HG03045 (cell line): ENCODE data around the gene ACTL10.

Experiments
- ATAC-seq: cut with Tn5 transposase; IDR thresholded peaks from one replicate; pipeline ENCODE4 v1.9.1; 2021; ENCODE audit warnings: mild to moderate bottlenecking, moderate library complexity; ENCODE audit not compliant: unreplicated experiment

Gene ACTL10

GRCh38 chr20:33648396-33649004 lies 18.2 kb upstream of the ACTL10 start:
- no peak for ATAC-seq

GRCh38 chr20:33649201-33649681 lies 17.5 kb upstream of the ACTL10 start:
- no peak for ATAC-seq

DNA sequence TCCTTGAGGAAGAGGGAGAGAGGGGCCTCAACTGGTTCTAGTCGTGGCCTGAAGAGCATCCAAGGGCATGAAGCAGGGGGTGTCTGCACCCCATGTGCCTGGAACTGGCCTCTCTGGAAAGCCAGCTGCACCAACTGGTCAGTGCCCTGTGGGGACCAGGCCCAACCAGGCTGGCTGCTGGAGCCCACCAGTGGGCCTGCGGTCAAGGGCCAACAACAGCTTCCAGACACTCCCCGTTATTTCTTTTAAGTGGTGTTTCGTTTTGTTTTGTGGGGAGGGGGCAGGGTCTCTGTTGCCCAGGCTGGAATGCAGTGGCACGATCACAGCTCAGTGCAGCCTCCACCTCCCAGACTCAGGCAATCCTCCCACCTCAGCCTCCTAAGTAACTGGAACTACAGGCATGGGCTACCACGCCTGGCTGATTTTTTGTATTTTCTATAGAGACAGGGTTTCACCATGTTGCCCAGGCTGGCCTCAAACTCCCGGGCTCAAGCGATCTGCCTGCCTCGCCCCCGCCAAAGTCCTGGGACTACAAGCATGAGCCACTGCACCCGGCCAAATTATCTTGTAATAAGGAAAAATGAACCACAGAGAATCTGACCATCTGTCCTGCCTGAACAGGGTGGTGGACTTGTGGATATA lies 16.5 kb upstream of the ACTL10 start:
- ATAC-seq = no peak

DNA sequence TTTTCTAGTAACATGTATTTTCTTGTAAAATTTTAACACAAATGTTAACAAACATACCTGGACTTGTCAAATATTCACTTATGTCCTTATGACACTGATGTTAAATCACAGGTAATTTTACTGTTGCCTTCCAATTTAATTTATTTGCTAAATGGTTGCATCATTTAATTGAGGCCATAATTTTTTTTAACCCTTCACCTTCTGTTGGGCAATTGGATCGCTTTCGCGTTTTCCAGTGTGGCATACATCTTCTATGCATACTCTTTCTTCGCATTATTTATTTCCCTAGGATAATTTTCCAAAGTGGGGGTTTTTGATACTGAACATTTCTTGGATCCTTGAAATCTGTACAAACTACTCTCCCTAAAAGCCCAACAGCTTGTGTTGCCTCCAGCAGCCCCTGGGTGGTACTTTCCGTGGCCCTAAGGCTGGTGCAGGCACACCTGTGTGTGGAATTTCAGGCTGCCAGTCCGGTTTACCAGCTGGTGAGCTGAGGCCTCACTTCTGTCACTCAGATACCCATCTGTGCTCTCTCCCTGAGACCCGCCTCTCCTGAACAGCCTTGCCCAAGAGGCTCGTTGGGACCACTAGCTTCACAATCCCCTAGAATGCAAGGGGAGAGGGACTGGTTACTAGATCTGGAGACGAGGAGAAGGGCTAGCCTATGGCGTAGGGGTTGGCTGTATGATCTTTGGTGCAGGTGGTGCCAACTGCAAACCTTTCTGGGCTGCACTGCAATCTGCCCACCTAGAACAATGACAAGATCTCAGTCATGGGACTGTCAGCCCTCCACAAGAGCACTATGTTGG lies 15.8 kb upstream of the ACTL10 start:
- no peak for ATAC-seq

DNA sequence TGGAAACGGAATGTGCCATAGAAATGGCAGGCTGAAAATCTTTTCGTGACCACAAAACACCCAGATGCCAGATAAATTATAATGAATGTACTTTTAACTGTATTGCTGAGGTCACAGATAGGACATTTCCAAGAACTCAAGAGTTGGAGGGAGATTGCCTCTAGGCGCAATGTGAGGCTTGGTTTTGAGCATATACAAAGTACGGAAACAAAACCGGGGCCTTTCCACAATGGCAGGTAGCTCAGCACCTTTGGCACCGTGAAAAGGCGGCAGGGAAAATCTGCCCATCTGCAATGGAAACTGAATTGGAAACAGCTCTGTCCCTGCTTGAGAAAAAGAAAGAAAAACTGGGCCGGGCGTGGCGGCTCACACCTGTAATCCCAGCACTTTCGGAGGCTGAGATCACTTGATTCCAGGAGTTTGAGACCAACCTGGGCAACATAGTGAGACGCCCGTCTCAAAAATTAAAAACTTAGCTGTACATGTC lies 15.1 kb upstream of the ACTL10 start:
- ATAC-seq = no peak

GRCh38 chr20:33653218-33653899 lies 13.4 kb upstream of the ACTL10 start:
- ATAC-seq = no peak

DNA sequence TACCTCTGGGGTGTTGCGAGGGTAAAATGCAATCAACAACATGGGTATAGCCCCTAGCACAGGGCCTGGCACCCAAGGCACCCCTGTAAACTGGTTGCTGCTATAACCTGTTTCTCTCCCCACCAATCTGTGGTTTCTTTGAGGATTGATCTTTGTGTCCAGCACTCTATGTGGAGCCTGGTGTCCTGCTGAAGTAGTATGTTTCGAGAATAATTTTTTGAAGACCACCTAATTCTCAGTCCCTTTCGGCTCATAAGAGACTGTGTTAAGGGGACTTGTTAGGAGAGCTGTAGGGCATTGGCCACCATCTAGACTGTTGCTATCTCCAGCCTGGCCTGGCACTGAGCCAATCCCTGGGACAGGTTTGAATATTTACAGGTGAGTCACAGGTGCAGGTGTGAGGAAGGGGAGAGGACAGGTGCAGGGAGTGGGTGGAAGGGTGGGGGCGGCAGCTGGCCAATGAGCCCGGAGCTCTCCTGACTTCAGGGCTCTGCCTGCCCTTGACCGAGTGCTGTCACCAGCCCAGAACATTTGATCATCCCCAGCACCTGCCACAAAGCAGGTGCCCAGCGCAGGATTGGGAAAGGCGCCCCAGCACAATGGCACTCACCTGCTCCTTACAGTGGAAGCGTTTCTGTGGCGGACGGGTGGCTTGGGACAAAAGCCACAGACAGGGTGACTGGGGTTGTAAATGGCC lies 12.7 kb upstream of the ACTL10 start:
- ATAC-seq = no peak

DNA sequence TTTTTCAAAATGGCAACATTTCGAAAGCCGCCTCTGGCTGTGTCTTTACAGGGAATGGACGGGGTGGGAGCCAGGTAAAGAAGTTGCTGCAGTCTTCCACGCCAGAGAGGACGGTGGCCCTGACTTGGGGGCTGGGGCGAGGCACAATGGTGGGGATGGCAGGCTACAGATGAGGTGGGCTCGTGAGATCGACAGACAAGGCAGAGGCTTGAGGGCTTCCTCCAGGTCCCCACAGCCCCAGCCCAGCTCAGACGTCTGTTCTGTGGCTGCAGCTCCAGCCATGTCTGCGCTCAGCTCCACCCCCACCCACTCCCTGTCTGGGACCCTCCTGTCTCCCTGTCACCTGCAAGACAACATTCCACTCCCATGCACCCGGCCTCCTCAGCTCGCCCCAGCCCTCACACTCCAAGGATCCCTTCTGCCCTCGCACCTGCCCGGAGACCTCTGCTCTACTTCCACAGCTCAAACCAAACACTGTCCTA lies 12.0 kb upstream of the ACTL10 start:
- ATAC-seq = no peak

DNA sequence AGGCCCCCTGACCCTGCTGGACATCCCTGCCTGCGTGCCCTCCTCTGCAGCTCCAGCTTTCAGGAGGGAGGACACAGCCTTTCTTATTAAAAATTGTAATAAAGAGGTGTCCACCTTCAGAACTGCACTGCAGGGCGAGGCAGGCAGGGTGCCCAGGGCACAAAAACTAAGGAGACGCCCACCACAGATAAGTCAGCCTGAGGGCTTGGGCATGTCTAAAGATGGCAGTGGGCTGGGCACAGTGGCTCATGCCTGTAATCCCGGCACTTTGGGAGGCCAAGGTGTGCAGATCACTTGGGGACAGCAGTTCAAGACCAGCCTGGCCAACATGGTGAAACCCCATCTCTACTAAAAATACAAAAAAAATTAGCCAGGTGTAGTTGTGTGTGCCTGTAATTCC lies 11.6 kb upstream of the ACTL10 start:
- no peak for ATAC-seq

DNA sequence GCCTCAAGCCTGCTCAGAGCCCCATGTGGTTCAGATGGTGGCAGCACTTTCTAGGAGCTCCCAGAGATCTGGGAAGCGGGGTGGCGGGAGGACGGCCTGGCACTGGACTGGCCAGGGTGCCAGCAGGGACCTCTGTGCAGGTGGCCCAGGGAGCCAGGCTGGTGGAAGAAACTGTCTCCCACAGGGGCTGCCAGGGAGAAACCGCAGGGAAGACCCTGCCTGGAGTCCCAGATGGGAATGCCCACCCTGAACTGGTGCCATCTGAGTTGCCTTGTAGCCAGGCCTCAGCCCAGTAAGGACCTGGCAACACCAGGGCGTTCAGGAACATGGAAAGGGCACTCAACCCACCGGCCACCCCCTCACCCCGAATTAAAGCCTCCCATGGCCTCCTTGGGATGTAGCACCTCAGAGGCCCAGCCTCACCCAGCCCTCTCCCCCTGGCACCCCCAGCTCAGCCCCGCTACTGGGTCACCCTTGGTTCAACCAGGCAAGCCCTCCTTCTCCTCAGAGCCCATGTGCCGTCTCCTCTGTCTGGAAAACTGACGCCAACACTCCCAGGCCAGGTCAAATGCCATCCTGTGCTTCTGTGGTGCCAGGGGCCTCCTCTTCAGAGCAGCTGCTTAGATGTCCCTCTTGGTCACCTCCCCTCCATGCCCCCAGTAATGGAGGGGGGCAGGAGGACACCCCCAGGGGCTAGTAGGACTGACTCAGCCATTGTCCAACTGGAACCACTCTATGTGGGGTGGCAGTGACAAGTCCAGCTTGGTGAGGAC lies 10.5 kb upstream of the ACTL10 start:
- ATAC-seq = no peak

- ATAC-seq = no peak
These were observed 9.7 kb upstream of the ACTL10 start for GRCh38 chr20:33656783-33657703.

DNA sequence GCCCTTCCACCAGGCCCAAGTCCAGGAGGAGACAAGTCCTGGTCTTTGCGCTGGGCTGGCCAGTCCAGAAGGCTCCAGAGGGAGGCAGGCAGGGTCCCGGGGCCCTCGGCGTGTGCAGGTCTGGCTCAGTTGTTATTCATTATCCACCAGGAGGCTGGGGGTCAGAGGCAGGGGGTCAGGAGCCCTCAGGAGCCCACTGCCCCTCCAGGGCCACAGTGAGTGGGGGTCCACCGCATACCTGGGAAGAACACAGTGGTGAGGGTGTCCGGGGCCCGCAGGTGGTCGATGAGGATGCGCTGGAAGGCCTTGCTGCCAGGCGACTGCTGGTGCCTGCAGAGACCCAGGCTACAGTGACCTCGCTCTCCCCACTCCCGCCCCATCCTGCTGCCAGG lies 9.0 kb upstream of the ACTL10 start:
- no peak for ATAC-seq

GRCh38 chr20:33658510-33658909 lies 8.2 kb upstream of the ACTL10 start:
- ATAC-seq = no peak

DNA sequence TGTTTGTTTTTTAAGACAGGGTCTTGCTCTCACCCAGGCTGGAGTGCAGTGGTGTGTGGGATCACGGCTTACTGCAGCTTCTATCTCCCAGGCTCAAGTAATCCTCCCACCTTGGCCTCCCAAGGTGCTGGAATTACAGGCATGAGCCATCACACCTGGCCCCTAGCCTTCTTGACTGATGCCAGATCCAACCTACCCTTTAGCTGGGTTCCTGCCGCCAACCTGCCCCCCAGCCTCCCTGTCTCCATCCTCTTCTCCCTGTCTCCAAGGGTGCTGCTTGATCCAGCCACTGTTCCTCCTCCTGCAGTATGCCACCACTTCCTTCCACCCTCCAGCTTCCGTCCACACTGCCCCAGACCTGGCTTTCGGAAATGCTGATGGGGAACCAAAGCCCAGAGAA lies 7.8 kb upstream of the ACTL10 start:
- no peak for ATAC-seq

DNA sequence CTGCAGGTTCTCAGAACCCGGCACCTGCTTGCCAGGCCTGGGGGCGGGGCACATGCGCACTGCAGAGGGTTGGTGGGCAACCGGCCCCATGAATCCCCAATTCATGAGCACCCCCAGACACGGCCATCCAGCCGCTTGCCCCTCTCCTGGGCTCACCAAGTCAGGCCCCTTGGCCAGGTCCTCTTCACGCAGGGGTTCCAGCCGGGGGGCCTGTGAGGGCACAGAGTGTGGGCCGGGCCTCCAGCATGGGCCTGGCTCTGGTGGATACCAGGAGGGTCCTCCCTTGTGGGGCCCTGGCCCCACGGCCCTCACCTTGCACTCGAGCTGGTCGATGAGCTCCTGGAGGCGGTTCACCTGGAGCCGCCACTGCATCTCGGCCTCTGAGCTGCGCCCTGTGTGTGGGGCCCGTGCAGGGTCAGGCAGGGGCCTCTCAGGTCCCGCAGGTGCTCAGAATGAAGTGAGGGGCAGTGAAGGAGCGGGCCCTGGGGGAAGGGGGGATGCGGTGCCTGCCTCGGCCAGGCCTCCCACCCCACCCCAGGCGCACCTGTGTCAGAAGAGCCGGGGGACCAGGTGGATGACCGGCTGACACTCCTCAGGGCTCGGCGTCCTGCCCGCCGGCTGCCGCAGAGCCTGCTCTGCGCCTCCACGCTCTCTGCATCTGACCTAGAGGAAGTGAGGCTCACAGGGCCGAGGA lies 7.3 kb upstream of the ACTL10 start:
- no peak for ATAC-seq

DNA sequence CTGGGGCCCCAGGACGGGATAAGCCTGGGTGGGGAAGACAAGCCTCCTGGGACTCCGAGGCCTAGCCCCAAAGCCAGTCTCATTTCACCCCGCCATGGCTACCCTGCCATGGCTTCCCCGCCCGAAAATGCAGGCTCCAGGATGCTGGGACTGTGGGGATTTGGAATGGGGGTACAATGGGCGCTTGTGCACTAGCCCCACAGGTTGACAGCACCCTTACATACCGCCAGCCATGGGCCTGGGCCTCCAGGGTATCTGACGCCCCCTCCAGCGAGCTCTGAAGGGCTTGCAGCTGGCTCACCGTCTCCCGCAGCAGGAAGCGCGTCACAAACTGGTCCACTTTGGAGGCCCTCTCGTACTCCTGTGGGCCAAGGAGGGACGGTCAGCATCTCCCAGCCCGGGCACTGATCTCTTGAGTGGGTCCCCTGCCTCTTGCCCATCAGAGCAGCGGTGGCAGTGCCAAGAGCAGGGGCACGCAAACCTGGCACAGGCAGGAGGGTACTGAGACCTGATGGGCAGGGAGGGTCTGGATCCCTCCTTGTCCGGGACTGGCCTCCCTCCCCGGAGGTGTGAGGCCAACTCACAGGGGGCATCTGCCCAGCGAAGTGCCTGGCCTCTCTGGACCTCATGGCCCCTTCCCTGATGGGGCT lies 6.6 kb upstream of the ACTL10 start:
- no peak for ATAC-seq

GRCh38 chr20:33660685-33661058 lies 6.1 kb upstream of the ACTL10 start:
- ATAC-seq = no peak

- no peak for ATAC-seq
These were observed 4.6 kb upstream of the ACTL10 start, which contains the start of gene C20orf144 for GRCh38 chr20:33662172-33662571. C20orf144 (plus strand) TSS chr20:33662327; CDS start chr20:33662346, 19 bp downstream.
